Astrocyte of the spinal cord (primary cell): ENCODE measurements around the gene TCP11L1.
A peak's percentile ranks its signal among the peaks of the same experiment; 100 is the strongest.
"Not testable (repeated sequence)": the region's sequence is repeated elsewhere in the genome, so short reads cannot be mapped to it uniquely, and the experiment has no call there.

ENCODE experiments used
- DNase-seq: peaks from one replicate; pipeline ENCODE4 v3.0.0; 2011; ENCODE audit warnings: low read depth, low spot score
- H3K4me3 ChIP-seq: 2 replicates; pipeline ENCODE4 v1.5.1; 2011; ENCODE audit warnings: low read depth, mild to moderate bottlenecking, low read length, moderate library complexity
- in situ Hi-C: cut with HindIII; loops from 2 replicates; pipeline ENCODE4 v1.10.0; 2017; ENCODE audit warnings: low sequenced_read_pairs
- TF ChIP-seq, protein P1 (sequence below): IDR thresholded peaks from 2 replicates; pipeline ENCODE4 v1.5.1; 2012; ENCODE audit warnings: low read depth, mild to moderate bottlenecking, low read length, inconsistent platforms

Gene TCP11L1

DNA sequence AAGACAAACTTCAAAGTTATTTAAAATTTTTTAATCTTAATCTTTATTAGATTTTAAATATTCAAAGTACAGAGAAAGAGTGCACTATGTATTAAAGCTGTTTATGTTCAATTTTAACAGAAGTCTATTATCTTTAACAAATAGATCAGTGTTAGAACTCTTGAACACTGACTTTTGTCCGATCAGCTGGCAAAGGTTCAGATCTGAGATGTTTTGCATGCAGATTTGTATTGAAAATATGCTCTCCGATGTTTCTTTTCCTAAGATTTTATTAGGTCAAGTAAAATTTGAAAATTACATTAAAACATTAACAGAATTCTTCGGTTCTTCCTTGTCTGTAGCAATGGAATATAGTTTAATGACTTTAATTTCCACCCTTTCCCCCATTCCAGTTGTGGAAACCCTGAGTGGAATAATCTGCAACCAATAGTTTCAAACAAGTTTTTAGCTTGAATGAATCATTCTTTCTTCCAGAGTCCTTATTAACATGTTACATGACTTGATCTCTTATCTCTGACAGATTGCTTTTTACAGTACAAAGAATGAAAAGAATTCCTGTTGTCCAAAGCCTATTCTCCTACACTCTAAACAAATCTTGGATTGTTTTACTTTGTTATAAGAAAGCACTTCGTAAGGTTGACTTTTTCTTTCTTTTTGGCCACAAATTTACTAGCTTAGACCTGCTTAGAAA lies 11.4 kb upstream of the TCP11L1 start:
- in situ Hi-C loops = no loop called here
- no peak for DNase-seq
- no peak overlapping the region for H3K4me3 ChIP-seq
- TF ChIP-seq, protein P1, sequence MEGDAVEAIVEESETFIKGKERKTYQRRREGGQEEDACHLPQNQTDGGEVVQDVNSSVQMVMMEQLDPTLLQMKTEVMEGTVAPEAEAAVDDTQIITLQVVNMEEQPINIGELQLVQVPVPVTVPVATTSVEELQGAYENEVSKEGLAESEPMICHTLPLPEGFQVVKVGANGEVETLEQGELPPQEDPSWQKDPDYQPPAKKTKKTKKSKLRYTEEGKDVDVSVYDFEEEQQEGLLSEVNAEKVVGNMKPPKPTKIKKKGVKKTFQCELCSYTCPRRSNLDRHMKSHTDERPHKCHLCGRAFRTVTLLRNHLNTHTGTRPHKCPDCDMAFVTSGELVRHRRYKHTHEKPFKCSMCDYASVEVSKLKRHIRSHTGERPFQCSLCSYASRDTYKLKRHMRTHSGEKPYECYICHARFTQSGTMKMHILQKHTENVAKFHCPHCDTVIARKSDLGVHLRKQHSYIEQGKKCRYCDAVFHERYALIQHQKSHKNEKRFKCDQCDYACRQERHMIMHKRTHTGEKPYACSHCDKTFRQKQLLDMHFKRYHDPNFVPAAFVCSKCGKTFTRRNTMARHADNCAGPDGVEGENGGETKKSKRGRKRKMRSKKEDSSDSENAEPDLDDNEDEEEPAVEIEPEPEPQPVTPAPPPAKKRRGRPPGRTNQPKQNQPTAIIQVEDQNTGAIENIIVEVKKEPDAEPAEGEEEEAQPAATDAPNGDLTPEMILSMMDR = no peak

DNA sequence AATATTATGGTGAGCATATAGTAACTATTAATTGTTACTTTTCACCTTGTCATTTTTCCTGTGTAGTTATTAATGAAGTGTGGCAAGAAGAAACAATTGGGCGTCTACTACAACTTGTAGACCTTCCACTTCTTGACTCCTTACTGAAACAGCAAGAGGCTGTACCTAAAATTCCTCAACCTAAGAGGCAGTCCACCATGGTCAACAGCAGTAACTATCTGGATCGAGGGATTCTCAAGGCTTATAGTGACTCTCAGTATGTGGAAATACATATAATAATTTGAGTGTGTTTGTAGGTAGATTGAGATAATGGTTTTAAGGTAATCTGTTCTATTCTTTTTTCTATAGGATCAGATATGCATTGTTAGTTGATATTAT lies 10.8 kb upstream of the TCP11L1 start:
- TF ChIP-seq, protein P1 = no peak
- H3K4me3 ChIP-seq = no peak overlapping the region
- in situ Hi-C loops = no loop called here
- DNase-seq = no peak

DNA sequence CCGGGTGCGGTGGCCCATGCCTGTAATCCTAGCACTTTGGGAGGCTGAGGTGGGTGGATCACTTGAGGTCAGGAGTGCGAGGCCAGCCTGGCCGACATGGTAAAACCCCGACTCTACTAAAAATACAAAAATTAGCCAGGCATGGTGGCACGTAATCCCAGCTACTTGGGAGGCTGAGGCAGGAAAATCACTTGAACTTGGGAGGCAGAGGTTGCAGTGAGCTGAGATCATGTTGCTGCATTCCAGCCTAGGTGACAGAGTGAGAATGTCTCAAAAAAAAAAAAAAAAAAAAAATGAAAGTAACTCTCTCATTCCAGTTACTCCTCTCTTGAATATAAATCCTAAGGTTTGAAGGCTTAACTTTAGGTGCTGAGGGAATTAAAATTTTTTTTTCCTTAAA lies 10.2 kb upstream of the TCP11L1 start:
- H3K4me3 ChIP-seq, in situ Hi-C loops, DNase-seq: not testable (repeated sequence)

DNA sequence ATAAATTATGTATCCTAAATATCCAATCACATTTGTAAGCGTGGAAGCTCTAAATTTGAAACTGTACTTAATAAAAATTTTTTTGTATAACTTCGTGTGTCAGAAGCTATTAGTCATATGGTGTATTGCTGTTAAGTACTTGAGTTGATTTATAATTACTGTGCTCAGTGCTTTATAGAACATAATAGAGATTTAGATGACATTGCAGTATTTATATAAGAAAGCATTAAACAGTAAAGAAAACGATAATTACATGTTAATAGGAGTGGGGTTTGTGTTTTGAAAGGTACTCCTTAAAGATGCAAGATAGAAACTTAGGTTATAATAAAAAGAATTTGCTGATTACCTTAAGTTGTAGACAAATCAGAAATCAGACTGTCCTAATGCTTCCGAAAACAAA lies 5.9 kb upstream of the TCP11L1 start:
- H3K4me3 ChIP-seq = no peak overlapping the region
- in situ Hi-C loops = no loop called here
- TF ChIP-seq, protein P1 = no peak
- DNase-seq = no peak

DNA sequence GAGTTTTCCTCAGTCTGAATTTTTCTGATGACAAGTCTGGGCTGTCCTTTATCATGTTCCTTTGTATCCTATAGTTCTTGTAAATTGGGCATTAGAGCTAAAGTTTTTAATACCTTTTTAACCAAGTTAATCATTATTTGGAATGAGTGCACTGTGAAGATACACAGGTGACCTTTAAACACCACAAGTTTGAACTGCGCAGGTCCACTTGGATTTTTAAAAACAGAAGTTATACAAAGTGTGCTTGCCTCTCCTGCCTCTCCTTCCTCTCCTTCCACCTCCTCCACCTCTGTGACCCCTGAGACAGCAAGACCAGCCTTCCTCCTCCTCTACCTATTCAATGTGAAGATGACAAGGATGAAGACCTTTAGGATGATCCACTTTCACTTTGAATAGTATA lies 4.4 kb upstream of the TCP11L1 start:
- H3K4me3 ChIP-seq = no peak overlapping the region
- TF ChIP-seq, protein P1 = no peak
- no peak for DNase-seq
- in situ Hi-C loops = no loop called here

DNA sequence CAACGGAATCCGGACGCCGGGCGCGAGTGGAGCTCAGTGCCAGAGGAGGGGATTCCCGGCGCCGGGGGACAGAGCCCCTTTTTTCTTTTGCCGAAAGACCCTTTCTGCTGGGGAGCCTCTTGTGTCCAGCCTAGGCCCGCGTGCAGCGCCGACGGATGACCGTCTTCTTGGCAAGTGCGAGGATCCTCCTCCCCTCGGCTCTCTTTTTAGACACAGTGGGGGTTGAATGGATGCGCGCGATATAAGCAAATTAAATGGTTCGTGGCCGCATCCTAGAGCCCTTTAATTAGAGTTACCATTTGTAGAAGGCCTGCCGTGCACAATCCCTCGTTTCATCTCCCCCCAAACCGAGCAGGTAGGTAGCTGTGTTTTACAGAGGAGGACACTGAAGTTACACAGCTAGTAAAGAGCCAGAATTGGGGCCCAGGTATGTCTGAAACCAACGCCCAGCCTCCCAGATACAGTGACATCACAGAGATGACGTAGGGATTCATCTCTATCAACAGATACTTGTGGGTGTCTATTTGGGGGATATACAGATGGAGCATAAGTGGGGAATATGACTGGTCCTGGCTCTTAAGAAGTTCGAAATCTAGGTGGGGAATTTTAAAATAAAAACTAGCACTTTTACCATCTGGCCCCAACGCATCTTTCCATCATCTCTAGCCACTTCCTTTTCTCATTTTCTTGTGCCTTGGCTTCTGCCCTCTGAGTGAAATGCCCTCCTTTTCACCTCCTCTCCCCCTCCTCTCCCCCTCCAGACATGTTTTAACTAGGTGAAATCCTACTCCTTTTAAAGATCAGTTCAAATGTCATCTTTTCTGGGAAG lies 875 bp downstream of the TCP11L1 start:
- no peak for DNase-seq
- peak overlapping the region; percentile 70 for H3K4me3 ChIP-seq
- in situ Hi-C loops = no loop called here
- TF ChIP-seq, protein P1 = no peak

DNA sequence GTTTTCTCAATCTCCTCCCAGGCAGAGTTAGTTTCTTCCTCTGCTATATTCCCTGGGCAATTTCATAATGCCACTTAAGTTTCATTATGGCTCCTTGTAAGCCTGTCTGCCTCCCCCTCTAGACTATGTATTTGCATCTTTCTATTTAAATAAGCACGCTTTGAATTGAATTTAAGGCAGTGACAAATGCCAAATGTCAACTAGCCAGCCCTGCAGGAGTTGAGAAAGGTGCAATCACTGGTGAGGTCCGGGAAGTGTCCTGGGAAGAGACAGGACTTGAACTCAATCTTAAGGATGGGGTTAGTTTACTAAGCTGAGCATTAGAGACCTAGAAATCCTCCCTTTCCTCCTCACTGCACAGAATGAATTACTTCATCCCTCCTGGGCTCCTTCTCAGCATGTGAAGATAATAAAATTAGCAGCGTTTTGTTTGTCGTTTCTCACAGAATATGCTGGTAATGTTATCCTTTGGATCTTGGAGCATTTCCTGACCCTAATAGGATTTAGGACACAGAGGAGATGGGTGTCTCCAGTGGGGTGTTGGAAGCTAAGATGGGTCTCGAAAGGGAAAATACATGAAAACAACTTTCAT lies 1.6 kb downstream of the TCP11L1 start:
- TF ChIP-seq, protein P1 = no peak
- no peak for DNase-seq
- in situ Hi-C loops = no loop called here
- peak overlapping the region; percentile 70 for H3K4me3 ChIP-seq
